Measurements from ENCODE around the gene SLC25A25.
"Not testable (repeated sequence)": the region's sequence is repeated elsewhere in the genome, so short reads cannot be mapped to it uniquely, and the experiment has no call there.

Gene SLC25A25

DNA sequence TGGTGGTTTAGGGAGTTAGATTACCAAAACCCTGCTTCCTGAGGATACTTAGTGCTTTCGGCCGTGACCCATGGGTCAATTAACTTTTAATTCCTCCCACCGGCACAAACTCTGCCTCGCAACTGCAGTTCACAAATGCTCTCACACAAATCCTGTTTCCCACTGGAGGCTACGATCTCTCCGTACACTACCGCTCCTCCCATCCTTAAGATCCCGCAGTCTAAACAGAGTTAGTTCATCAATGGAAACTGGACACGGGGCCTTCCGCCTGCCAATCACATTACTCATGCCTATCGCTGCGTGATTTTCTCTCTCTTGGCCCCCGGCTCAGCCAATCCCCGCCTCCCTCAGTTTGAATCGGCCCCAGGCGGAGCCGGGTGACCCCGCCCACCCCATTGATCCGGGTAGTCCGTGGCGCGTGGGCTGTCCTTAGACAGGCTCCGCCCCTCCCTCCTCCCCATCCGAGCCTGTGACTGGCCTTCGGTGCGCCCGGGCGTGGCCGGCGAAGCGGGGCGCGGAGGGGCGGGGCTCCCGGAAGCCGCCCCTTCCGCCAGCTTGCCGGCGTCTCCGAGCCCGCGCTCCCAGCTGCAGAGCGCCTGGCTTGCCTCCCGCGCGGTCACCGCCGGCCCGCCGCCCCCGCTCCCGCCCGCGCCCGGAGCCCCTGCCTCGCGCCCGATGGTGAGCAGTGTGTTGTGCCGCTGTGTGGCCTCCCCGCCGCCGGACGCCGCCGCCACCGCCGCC is at the start of gene SLC25A25:
Gene SLC25A25 (plus strand): TSS at position 588 of the 741 bp plus-strand sequence. CDS start 88 bp downstream, at position 676.
- peak; percentile 99 for DNase-seq

- DNase-seq = no peak
Measured at GRCh38 chr9:128020692-128021091, 47.3 kb upstream of the SLC25A25 start.

DNA sequence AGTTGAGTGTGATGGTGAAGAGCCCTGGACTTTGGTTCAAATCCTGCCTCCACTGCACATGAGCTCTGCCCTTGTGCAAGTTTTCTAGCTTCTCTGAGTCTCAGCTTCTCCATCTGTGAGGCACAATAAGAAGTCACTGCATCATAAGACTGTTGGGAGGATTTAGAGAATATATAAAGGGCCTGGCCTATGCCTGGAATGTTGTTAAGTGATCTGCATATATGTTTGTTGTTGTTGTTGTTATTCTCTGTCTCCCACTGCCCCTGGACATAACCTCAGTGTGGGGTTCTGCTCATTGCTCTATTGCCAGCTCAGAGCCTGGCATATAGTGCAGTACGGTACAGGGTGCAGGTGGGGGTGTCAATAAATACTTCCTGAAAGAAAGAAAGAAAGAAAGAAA is 46.9 kb upstream of the SLC25A25 start:
- no peak for DNase-seq

DNA sequence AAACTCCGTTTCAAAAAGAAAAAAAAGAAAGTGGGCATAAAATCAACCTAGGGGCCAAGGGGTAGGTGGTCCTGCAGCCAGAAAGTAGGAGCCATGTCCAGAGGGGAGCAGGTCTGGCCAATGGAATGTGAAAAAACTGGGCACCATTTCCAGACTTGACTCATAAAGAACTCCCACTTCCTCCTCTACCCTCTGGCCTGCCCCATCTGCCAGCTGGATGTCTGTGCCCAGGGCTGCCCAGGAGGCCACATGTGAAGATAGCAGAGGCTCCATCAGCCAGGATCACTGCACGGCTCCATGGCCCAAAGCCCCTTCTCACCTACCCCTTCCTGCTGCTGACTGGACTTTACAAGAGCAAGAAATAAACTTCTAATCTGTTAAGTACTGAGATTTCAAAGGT is 45.1 kb upstream of the SLC25A25 start:
- DNase-seq = no peak

DNA sequence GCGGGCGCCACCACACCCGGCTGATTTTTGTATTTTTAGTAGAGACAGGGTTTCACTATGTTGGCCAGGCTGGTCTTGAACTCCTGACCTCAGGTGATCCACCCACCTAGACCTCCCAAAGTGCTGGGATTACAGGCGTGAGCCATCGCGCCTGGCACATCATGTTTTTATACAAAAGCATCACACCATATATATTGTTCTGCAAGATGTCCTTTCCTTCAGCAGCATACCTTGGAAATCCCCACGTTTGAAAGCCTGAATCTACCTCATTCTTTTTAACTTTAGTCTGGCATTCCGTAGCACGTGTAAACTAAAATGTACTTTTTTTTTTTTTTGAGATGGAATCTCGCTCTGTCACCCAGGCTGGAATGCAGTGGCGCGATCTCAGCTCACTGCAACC is 44.4 kb upstream of the SLC25A25 start:
- DNase-seq = not testable (repeated sequence)

DNA sequence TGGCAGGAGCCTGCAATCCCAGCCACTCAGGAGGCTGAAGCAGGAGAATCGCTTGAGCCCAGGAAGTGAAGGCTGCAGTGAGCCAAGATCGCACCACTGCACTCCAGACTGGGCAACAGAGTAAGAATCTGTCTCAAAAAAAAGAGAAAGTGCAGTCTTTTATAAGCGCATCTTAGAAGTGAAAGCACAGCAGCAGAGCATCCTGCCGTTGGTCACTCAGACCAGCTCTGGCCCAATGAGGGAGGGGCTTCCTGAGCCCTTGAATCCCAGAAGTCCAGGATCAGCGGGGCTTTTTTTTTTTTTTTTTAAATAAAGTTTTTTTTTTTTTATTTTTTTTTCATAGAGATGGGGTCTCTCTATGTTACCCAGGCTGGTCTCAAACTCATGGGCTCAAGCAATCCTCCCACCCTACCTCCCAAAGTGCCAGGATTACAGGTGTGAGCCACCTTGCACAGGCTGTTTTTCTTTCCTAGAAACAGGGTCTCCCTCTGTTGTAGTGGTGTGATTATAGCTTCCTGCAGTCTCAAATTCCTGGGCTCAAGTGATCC is 43.2 kb upstream of the SLC25A25 start:
- DNase-seq = no peak

DNA sequence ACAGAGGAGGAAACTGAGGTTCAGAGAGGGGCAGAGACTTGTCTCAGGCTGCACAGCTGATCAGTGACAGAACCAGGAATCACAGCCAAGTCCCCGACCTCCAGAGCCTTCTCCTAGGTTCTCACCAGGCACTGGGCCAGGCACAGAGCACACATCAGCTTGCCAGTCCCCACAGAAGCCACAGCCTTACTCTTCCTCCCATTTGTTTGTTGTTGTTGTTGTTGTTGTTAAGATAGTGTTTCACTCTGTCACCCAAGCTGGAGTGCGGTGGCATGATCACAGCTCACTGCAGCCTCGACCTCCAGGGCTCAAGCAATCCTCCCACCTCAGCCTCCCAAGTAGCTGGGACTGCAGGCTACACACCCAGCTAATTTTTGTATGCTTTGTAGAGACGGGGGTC is 42.3 kb upstream of the SLC25A25 start:
- no peak for DNase-seq

- no peak for DNase-seq
Measured at GRCh38 chr9:128026255-128026772, 41.7 kb upstream of the SLC25A25 start.

GRCh38 chr9:128026773-128027541 is 41.1 kb upstream of the SLC25A25 start:
- no peak for DNase-seq

DNA sequence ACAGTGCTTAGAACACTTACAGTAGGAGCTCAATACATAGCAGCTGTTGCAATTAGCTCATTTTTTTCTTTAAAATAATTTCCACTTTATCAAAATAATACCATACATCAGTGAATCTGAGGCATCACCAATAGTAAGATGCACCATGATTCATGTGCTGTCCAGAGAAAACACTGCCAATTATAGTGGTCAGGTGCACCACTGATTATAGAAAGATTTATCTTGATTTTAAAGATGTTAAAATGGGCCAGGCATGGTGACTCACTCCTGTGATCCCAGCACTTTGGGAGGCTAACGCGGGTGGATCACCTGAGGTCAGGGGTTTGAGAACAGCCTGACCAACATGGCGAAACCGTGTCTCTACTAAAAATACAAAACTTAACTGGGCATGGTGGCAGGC is 40.3 kb upstream of the SLC25A25 start:
- no peak for DNase-seq

GRCh38 chr9:128033609-128034008 is 34.4 kb upstream of the SLC25A25 start:
- no peak for DNase-seq

GRCh38 chr9:128034821-128035652 is 33.0 kb upstream of the SLC25A25 start:
- peak; percentile 76 for DNase-seq

- DNase-seq = not testable (repeated sequence)
Measured at GRCh38 chr9:128036522-128036921, 31.5 kb upstream of the SLC25A25 start.

GRCh38 chr9:128040783-128041182 is 27.2 kb upstream of the SLC25A25 start:
- not testable (repeated sequence) for DNase-seq

DNA sequence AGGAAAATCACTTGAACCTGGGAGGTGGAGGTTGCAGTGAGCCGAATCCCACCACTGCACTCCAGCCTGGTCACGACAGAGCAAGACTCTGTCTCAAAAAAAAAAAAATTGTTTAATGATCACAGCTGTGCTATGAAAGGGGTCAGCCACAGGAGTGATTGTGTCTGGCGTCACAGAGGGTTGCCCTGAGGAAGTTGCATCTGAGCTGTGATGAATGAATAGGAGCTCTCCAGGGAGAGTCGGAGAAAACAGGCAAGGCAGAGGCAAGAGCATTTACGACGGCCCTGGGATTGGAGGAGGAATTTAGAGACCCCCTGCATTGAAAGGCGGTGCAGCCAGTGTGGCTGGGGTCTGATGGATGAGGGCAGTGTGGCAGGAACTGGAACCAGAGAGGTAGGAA is 26.0 kb upstream of the SLC25A25 start:
- no peak for DNase-seq

DNA sequence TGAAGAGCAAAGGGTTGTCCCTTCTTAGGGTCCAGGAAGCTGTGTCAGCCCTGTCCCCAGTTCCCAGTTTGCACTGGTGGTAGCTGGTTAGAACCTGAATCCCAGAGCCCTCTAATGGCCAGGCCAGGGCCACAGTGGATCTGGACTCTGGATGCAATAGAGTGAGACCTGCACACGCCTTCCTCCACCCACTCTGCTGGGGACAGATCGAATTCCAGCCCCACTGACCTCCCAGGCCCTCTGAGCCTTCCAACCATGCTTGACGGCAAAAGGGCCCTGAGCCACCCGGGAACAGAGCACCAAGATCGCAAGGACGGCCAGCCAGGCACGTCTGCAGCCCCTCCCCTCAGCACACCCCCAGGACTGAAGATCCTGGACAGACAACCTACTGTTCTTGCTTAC is 24.6 kb upstream of the SLC25A25 start:
- DNase-seq = no peak

DNA sequence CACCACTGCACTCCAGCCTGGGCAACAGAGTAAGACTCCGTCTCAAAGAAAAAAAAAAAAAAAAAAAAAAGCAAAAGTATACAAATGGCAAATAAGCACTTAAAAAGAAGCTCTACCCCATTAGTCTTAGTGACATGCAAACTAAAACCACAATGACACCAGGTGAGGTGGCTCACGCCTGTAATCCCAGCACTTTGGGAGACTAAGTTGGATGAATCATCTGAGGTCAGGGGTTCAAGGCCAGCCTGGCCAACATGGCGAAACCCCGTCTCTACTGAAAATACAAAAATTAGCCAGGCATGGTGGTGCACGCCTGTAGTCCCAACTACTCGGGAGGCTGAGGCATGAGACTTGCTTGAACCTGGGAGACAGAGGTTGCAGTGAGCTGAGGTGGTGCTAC is 22.6 kb upstream of the SLC25A25 start:
- DNase-seq = not testable (repeated sequence)

DNA sequence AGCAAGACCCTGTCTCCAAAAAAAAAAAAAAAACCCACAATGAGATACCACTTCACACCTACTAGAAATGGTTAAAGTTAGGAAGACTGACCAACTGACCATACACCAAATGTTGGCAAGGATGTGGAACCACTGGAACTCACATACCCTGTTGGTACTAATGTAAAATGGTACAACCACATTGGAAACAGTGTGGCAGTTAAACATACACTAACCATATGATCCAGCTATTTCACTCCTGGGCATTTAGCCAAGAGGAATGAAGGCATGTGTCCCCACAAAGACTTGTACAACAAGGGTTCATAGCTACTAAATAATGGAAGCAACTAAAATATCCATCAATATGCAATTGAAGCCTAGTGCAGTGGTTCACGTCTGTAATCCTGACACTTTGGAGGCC is 22.2 kb upstream of the SLC25A25 start:
- no peak for DNase-seq

GRCh38 chr9:128047231-128047630 is 20.8 kb upstream of the SLC25A25 start:
- DNase-seq = no peak

GRCh38 chr9:128048663-128049062 is 19.4 kb upstream of the SLC25A25 start:
- DNase-seq = no peak

DNA sequence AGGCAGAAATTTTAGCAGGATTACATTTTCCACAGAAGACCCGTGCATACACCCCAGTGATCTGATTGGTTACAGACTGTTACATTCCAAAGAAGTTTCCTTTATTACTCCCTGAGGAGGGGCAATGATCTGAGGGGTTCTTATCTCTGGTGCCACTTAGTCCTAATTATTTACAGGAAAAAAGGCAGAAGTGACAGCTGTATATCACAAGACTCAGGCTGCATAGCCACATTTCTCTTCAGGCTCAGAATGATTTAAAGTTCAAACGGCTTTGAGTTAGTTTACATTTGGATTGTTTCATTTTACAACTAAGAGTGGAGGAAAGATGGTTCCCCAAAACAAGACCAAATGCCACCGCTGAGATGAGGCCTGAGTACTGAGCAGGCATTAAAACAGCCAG is 18.2 kb upstream of the SLC25A25 start:
- no peak for DNase-seq

DNA sequence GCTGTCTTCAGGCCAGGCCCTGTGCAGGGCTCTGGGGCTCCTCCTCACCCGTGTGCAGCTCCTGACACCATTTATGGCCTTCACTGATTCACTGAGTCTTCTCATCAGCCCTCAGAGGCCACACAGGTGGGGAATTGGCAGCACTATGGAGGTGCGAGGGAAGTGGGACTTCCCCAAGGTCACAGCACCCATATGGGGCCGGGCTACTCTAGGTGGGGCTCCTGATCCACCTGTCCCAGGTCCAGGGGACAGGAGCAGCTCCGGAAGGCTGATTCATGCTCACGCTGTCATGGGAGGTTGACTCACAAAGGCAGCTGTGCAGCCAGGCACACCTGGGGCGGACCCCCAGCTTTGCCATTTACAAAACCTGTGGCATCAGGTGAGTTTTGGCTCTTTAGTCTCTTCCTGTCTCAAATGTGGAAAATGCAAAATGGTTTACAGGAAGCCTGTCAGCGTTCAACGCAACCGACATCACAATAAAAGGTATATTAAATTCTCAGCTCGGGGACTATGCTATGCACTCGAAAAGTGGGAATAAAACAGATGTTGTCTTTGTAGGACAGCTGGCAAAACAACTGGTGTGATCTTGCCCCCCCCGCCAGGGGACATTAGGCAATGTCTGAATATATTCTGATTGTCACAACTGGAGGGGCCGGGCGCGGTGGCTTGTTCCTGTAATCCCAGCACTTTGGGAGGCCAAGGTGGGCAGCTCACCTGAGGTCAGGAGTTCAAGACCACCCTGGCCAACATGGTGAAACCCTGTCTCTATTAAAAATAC is 15.9 kb upstream of the SLC25A25 start:
- no peak for DNase-seq
